Activated T-cell treated with anti-CD3 and anti-CD28 coated beads for 4 hours (primary cell): ENCODE data around the gene SCYL1.

ENCODE experiments used
- DNase-seq: peaks from one replicate; pipeline ENCODE4 v3.0.0-alpha.2; 2020

Gene SCYL1

DNA sequence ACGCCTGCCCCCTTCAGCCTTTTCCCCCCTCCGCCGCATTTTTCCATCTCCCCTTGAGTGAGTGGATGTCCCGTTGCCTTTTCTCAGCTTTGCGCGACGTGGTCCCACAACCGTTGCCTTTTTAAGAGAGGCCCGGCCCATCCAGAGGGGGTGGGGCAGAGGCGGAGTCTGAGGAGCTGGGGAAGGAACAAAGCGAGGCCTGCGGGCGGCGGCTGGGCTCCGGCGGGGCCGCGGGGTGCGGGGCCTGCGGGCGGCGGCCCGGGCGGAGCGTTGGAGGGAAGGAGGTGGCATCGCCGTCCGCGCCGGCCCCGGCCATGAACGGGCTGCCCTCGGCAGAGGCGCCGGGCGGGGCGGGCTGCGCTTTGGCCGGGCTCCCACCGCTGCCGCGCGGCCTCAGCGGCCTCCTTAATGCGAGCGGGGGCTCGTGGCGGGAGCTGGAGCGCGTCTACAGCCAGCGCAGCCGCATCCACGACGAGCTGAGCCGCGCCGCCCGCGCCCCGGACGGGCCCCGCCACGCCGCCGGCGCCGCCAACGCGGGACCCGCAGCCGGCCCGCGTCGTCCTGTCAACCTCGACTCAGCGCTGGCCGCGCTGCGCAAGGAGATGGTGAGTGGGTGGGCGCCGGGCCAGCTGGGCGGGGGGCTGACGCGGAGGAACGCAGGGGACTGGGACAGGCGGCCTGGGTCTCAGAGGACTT, 47.6 kb downstream of the SCYL1 start, which contains the start of gene FAM89B:
Gene FAM89B, plus strand, starts transcription at position 183 of the 696 bp plus-strand sequence. Its CDS starts 132 bp downstream, at position 315.
- DNase-seq, result peak; percentile 85

- DNase-seq, result no peak
These were observed 48.7 kb downstream of the SCYL1 start for GRCh38 chr11:65573391-65574079.

GRCh38 chr11:65574109-65574810, 49.4 kb downstream of the SCYL1 start:
- peak; percentile 71 for DNase-seq

DNA sequence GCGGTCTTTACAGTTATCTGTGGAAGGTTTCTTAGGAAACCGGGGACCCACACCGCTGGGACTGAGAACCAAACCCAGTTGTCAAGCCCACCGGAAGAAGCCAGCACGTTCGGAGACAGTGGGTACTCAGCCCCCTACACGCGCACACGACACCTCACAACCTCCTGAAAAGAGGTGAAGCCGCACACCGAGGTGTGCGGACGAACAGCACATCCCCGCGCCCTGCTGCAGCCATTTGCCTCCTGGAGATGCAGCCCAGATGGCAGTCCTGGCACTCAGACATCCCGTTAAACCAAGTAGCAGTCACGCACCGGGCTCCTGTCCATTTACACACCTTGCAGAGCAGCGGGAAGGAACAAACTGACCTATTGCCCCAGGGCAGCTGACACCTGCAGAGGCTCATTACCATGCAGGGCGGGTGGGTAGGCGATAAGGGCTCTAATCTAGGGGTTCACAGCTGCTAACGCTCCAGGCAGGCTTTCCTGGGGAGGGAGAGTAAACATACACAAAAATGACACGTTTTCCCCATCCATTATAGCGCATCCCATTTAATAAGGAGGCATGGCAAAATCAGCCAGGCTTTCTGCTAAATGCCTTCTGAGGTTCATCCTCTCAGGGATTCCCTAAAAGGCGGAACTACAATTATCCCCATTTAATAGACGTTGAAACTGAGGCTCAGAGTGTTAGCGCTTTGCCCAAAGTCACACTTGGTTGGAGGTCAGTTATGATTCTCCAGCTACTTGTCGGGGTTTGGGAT, 50.1 kb downstream of the SCYL1 start:
- DNase-seq, result no peak

DNA sequence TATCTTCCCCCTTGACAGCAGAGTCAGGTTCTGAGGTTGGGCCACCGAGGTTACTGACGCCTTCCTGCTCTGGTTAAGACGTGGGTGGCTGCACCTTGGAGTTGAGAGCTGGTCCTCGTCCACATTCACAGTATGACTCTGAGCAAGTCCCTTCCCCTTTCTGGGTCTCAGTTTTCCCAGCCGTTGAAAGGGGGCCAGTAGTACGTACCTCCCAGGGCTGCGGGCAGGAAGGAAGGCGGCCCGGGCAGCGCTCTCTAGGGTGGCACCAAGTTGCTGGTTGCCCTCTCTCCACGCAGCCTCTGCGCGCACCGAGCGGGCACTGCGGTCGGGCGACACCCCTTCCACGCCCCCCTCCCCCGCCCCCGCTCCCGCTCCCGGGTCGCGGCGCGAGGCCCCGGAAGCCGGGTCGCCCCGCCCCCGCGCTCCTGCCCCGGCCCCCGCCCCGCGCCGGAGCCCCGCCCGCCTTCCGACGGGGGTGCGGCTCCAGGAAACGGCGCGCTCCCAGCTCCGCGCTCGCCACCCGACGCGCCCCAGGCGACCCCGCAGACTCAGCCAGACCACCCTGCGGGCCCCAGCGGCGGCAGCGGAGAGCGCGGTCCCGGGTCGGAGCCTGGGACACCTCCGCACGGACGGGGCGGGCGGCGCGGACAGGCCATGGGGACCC, 50.8 kb downstream of the SCYL1 start, which contains the start of gene EHBP1L1:
Gene EHBP1L1, plus strand, starts transcription at position 486 of the 664 bp plus-strand sequence. CDS start 250 bp downstream, outside the sequence.
- peak; percentile 68 for DNase-seq

DNA sequence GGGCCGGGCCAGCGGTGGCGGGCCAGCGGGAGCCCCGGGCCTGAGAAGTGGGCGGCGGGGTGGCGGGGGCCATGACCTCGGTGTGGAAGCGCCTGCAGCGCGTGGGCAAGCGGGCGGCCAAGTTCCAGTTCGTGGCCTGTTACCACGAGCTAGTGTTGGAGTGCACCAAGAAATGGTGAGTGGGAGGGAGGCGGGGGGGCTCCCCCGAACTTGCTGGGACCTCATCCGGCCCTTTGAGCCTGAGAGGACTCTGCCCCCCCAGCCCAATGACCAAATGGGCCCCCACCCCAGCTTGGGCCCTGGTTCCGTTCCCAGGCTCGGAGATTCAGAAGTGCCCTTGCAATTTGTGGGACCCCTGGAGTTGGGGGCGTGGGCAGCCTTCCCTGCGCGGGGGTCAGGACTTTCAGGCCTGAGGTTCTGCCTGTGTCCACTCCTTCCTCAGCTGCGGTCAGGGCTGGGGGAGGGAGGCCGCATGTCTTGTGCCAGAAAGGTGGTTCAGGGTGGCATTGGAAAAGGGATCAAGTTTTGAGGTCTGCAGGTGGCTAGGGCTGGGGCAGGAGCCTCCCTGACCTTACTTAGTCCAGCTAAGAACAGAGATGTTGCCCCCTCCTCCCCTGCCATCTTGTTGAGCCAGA, 51.5 kb downstream of the SCYL1 start:
- DNase-seq, result no peak

DNA sequence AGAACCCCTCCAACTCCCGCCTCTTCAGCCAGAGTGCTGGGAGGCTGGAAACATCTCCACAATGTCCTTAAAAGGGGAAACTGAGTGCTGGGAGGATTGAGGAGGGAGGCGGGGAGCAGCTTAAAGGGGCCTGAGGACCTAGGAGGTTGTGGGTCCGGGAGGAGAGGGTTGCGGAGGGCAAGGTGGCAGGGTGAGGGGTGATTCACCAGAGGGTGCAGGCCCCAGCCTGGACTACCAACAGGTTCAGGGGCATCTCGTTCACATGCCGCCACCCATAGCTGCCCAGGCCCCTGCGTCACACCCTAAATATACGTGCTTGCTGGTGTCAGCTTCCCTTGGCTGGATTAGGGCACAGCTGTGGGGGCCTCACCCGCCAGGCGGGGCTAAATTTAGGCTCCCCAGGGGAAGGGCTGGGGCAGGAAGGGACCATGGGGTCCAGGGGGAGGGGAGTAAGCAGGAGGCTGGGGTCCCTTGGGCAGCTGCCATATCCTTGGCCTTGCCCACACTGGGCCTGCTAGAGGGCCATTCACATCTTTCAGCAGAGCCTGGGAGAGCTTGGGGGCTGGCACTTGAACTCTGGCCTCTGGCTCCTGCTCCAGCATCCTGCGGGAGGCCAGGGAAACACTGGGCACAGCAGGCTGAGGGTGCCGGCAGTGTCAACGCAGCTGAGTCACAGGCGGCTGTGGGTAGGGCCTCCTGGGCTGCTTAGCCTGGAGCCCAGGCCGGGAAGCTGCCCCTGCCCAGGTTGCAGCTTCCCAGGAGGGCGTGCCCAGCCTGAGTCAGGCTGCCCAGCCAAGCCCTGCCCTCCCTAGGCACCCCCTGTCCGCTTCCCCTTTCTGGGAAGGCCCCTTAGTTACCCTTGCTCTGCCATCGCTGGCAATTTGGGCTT, 52.2 kb downstream of the SCYL1 start:
- DNase-seq, result no peak

DNA sequence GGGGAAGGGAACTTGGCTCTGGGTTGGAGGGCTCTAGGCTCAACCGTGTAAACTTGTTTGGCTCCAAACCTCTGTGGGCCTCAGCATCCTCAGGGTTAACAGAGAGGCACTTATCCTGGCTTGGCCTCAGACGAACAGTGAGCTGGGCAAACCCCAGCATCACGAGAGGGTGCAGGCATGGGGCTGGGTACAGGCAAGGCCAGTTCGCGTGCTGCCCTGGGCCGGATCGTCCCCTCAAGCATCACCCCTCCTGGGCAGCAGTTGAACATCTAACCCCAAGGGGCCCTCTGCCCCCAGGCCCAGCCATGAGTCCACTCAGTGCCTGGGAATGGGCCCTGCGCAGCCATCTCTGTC, 52.9 kb downstream of the SCYL1 start:
- no peak for DNase-seq

GRCh38 chr11:65578134-65578533, 53.3 kb downstream of the SCYL1 start:
- no peak for DNase-seq

- no peak for DNase-seq
These were observed 53.8 kb downstream of the SCYL1 start for GRCh38 chr11:65578667-65579066.

DNA sequence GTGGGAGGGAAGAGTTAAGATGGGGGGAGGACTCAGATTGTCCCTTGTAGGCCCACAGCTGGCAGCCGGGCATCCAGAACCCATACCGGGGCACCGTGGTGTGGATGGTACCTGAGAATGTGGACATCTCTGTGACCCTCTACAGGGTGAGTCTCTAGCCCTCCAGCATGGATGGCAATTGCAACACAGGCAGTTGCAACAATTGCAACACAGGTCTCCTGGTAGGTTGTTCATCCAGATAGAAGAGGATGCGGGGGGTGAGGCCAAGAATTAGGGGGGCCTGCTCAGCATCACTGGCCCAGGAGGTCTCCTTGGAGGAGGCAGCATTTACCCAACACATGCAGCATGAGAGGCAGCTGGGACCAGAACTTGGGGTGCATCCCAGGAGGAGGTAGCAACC, 54.4 kb downstream of the SCYL1 start:
- no peak for DNase-seq

DNA sequence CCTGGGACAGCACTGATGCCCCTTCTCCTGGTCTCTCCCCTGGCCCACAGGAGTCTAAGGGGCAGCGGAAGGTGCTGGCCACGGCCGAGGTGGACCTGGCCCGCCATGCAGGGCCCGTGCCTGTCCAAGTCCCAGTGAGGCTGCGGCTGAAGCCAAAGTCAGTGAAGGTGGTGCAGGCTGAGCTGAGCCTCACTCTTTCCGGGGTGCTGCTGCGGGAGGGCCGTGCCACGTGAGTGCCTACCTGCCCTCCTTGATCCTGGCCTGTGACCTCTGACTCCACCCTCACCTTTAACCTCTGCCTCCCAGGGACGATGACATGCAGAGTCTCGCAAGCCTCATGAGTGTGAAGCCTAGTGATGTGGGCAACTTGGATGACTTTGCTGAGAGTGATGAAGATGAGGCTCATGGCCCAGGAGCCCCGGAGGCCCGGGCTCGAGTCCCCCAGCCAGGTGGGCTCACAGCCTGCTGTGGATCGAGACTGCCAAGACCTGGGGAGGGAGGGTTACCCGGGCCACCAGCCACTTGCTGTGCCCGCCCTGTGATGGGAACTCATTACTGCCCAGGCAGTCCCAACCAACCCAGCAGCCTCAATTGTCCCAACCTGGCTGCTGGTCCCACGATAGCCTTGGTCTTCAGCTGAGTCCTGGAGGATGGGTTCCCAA, 55.3 kb downstream of the SCYL1 start:
- no peak for DNase-seq

GRCh38 chr11:65580756-65581155, 55.9 kb downstream of the SCYL1 start:
- no peak for DNase-seq

DNA sequence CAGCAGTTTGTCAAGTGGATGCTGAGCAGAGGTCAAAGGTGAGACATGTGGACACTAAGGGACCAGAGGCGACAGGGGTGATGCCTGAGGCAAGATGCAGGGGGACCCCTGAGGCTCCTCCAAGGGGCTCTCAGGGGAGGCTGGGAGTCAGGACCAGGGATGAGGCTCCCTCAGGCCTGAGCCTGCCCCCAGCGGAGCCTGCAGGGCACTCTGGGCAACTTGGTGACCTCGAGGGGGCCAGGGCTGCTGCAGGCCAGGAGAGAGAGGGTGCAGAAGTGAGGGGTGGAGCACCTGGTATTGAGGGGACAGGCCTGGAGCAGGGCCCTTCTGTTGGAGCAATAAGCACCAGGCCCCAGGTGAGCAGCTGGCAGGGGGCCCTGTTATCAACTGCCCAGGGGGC, 57.0 kb downstream of the SCYL1 start:
- DNase-seq, result no peak

DNA sequence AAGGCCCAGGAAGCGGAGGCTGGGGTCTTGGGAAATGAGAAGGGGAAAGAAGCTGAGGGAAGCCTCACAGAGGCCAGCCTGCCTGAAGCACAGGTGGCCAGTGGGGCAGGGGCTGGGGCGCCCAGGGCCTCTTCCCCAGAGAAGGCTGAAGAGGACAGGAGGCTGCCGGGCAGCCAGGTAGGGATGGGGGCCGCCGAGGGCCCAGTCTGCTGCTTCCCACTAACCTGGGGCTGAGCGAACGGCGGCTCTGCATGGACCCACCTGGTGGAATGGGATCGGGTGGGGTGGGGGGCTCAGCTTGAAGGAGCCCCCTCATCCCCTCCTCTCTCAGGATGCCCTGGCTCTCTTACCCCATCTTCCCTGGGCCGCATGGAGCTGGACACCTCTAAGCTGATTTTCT, 58.7 kb downstream of the SCYL1 start:
- DNase-seq, result no peak

GRCh38 chr11:65584106-65584505, 59.2 kb downstream of the SCYL1 start:
- DNase-seq, result no peak

- DNase-seq, result no peak
These were observed 59.9 kb downstream of the SCYL1 start for GRCh38 chr11:65584723-65585171.

DNA sequence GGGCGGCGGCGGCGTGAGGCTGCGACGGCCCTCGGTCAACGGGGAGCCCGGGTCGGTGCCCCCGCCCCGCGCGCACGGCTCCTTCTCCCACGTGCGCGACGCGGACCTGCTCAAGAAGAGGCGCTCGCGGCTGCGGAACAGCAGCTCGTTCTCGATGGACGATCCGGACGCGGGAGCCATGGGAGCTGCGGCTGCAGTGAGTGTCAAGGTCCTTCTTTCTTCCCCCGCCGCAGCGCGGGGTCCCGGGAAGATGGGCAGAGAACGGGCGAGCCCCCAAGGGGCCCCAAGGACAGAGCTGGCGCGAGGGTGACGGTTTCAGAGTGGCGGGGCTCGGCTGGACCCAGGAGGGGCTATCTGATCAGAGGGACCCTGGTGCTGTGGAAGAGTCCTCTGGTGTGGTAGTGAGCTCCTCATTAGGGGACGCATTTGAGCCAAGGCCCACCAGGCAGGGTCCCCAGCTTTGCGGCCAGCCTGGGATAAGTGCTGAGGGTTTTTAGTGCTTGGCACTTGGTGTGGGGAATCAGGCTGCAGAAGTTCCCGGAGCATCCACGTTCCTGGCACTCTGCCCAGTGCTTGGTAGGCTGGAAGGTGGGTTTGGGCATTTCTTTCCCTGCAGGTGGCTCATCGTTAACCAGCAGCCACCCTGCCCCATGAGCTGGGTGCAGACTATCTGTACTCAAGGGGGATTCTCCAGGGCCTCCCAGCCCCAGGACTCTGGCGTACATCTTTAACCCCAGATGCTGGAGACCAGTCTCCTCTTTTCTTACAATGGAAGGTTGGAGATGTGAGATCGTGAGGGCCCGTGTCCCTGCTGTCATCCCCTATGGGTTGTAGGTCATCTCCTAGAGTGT, 60.7 kb downstream of the SCYL1 start:
- DNase-seq, result no peak

GRCh38 chr11:65586247-65586630, 61.4 kb downstream of the SCYL1 start:
- no peak for DNase-seq
